IMR-90 (cell line): ENCODE results near the gene HAUS5.

Experiments used
- BHLHE40 ChIP-seq: fragments of 150-350 bp; IDR thresholded peaks from 2 replicates; pipeline ENCODE4 v1.6.1; 2016; ENCODE audit warnings: mild to moderate bottlenecking, low read depth, low read length
- CEBPB ChIP-seq: IDR thresholded peaks from 2 replicates; pipeline ENCODE4 v1.6.1; 2012; ENCODE audit warnings: low read depth, low read length, improper control_type of control experiment
- CTCF ChIP-seq: conservative IDR thresholded peaks from 2 replicates; pipeline ENCODE4 v1.5.1; 2012; ENCODE audit warnings: mild to moderate bottlenecking, low read depth, low read length, improper control_type of control experiment
- POLR2A ChIP-seq: IDR thresholded peaks from 2 replicates; pipeline ENCODE4 v1.6.1; 2012; ENCODE audit warnings: mild to moderate bottlenecking, low read depth, low read length
- USF2 ChIP-seq: fragments of 150-350 bp; IDR thresholded peaks from 2 replicates; pipeline ENCODE4 v1.6.1; 2017; ENCODE audit warnings: mild to moderate bottlenecking, antibody characterized with exemption, low read length, low read depth

- no peak for TF ChIP-seq CTCF
- TF ChIP-seq BHLHE40 = no peak
- TF ChIP-seq USF2 = no peak
- TF ChIP-seq CEBPB = no peak
- TF ChIP-seq POLR2A = no peak
Measured at GRCh38 chr19:35577918-35578317, 34.6 kb upstream of the HAUS5 start.
